ENCODE data around the gene PPP1R26.

The PPP1R26 gene

DNA sequence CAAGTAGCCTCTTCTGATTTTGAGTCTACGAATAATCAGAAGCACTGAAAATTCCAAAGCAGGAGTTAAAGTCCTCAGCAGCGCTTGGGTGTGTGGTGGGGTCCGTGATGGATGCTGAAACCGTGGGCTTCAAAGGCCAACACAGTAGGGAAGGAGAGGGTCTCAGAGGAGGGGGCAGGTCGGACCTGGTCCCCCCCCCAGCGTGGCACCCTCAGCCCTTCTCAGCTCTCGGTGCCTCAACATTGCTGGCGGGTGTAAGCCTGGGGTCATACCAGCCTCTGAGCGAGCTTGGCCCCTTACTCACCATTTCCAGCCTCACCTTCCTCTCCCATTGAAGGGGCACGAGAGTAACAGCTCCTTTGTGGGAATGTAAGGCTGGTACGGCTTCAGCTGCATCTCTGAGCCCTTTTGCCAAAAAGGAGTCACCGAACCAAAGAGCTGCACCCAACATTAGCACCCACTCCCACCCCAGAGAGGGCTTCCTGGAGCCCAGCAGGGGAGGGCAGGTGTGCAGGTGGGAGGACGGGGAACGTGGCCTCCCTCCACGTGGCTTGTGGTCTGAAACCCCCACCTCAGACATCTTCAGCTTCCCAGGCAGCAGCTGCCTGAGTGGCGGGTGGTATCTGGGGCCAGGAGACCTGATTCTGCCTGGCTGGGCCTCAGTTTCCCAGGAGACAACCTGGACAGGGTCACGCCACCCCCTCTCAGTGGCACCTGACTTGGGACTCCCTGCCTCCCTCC, 34.9 kb downstream of the PPP1R26 start:
- H3K4me3 ChIP-seq (replicated peaks; ENCODE audit: low read depth, low read length): no peak overlapping the region
- H3K27me3 ChIP-seq (replicated peaks; ENCODE audit: control insufficient read depth, insufficient read depth, low read length): peaks cover 2% of the 10 kb centered on the region; the same call in 1 of the 2 replicates
- no peaks in the 10 kb centered on the region for H3K36me3 ChIP-seq (ENCODE audit: control insufficient read depth, insufficient read depth, low read length)
- TF ChIP-seq, protein P1, sequence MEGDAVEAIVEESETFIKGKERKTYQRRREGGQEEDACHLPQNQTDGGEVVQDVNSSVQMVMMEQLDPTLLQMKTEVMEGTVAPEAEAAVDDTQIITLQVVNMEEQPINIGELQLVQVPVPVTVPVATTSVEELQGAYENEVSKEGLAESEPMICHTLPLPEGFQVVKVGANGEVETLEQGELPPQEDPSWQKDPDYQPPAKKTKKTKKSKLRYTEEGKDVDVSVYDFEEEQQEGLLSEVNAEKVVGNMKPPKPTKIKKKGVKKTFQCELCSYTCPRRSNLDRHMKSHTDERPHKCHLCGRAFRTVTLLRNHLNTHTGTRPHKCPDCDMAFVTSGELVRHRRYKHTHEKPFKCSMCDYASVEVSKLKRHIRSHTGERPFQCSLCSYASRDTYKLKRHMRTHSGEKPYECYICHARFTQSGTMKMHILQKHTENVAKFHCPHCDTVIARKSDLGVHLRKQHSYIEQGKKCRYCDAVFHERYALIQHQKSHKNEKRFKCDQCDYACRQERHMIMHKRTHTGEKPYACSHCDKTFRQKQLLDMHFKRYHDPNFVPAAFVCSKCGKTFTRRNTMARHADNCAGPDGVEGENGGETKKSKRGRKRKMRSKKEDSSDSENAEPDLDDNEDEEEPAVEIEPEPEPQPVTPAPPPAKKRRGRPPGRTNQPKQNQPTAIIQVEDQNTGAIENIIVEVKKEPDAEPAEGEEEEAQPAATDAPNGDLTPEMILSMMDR (IDR thresholded peaks at IDR 0.05; ENCODE audit: insufficient read depth, low read length, poor library complexity, severe bottlenecking): no peak
- no peak for DNase-seq (ENCODE audit: extremely low read depth, insufficient read length)

DNA sequence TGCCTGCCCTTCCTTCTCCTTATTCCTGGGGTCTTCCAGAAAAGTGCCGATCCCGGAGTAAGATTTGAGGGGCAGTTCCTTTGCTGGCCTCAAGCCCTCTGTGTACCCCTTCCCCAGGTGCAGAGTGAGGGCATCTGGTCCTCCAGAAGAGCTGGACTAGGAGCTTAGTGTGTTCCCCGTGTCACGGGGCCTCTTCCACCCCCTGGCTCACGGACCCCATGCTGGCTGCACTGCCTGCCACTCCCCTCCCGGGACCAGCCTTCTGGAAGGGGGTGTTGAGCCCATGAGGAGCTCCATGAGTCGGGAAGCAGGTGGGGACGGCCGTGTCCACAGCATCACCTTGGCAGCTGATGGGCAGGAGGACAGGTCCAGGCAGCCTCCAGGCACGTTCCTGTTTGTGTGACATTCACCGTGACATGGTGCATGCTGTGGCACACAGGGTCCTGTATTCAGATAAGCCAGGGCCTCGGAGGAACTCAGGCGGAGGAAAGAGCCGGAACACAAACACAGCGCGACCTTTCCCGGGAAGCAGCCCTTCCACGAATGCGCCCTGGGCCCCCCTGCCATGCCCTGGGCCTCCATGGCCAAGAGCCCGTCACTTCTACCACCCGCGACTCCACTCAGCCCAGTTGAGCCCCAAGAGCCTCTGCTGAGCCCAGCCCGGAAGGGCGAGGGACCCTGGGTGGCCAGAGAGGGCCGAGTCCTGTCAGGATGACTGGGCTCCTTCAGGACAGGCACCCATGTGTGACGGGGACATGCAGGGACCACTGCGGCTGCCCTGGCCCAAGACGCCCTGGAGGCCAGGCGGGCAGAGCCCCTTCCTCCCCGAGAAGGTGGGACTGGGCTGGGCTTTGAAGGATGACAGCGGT, 35.7 kb downstream of the PPP1R26 start:
- no peaks in the 10 kb centered on the region for H3K36me3 ChIP-seq (ENCODE audit: control insufficient read depth, insufficient read depth, low read length)
- no peak overlapping the region for H3K4me3 ChIP-seq (replicated peaks; ENCODE audit: low read depth, low read length)
- H3K27me3 ChIP-seq (replicated peaks; ENCODE audit: control insufficient read depth, insufficient read depth, low read length): peaks cover 2% of the 10 kb centered on the region
- no peak for DNase-seq (ENCODE audit: extremely low read depth, insufficient read length)
- TF ChIP-seq, protein P1 (IDR thresholded peaks at IDR 0.05; ENCODE audit: insufficient read depth, low read length, poor library complexity, severe bottlenecking): no peak

DNA sequence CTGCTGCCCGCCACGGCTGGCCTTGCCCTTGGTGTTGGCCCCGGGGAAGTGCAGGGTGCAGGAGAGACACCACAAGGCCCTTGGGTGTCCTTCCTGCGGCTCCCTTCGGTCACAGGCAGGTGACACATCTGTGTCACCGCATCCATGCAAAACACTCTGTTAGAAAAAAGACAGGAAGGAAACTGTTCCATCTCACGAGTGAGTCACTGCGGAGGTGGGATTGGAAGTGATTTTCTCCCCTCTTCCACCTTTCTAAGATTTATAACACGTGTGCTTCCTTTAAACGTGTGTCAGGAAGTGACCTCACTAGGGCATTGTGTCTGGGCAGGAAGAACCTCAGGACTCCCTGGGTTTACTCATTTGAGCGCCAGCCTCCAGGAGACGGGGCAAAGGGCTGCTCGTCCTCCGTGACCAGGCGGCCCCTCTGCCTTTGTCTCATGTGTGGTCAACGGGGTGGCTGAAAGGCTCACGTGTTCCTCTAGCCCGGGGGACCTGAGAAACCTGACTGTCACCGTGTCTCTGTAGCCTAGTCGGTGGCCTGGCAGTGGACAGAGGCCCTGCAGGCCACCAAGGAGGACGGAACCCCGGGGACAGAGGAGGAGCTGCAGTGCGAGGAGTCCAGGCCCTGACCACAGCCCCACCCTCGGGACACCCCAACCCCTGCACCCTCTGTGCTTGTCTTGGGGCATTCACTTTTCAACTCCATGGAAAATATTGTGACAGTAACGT, 36.7 kb downstream of the PPP1R26 start:
- H3K4me3 ChIP-seq (replicated peaks; ENCODE audit: low read depth, low read length): no peak overlapping the region
- no peaks in the 10 kb centered on the region for H3K36me3 ChIP-seq (ENCODE audit: control insufficient read depth, insufficient read depth, low read length)
- peaks cover 2% of the 10 kb centered on the region for H3K27me3 ChIP-seq (replicated peaks; ENCODE audit: control insufficient read depth, insufficient read depth, low read length)
- DNase-seq (ENCODE audit: extremely low read depth, insufficient read length): no peak
- TF ChIP-seq, protein P1 (IDR thresholded peaks at IDR 0.05; ENCODE audit: insufficient read depth, low read length, poor library complexity, severe bottlenecking): no peak

DNA sequence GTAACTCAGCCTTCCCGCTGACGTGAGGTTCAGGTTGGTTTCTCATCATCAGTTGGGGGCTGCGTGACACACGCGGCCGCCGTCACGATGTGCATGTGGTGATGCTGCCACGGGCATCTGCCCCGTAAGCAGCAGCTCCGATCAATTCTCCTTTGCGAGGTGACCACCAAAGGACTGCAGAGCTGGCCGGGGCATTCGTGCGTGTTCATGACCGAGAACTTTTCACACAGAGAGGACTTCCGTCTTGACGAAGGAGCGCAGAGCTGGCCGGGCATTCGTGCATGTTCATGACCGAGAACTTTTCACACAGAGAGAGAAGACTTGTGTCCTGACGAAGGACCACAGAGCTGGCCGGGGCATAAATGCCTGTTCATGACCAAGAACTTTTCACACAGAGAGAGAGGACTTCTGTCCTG, 37.8 kb downstream of the PPP1R26 start:
- Histone ChIP-seq H3K4me3 (replicated peaks; ENCODE audit: low read depth, low read length) (no peak overlapping the region), H3K36me3 (ENCODE audit: control insufficient read depth, insufficient read depth, low read length) (no peaks in the 10 kb centered on the region), H3K27me3 (replicated peaks; ENCODE audit: control insufficient read depth, insufficient read depth, low read length) (peaks cover 2% of the 10 kb centered on the region)
- TF ChIP-seq, protein P1 (IDR thresholded peaks at IDR 0.05; ENCODE audit: insufficient read depth, low read length, poor library complexity, severe bottlenecking): no peak
- no peak for DNase-seq (ENCODE audit: extremely low read depth, insufficient read length)

DNA sequence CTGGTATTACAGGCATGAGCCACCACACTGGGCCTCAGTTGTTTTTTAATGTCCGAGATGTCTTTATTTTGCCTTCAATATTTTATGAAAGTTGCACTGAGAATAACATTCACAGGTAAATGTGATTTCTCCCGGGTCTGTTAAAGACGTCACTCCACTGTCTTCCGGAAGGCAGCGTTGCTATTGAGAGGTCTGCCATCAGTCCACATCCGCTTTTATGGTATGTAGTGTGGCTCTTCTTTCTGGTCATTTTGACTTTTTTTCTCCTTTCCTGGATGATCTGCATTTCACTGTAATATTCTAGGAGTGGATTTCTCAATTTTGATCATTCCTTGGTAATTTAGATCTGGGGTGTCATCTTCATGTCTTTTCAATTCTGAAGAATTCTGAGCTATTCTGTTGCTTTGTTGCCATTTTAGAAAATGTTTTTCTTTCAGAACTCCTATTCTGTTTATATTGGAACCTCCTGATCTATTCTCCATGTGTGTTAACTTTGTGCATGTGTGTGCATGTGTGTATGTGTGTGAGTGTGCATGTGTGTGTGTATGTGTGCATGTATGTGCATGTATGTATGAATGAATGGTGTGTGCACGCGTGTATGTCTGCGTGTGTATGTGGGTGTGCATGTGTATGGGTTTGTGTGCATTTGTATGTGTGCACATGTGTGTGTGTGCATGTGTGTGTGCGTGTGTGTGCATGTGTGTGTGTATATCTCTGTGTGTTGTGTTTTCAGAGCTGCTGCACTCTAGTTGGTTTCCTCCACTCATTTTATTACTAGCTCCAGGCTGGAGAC, 39.8 kb downstream of the PPP1R26 start:
- no peak overlapping the region for H3K4me3 ChIP-seq (replicated peaks; ENCODE audit: low read depth, low read length)
- no peak for DNase-seq (ENCODE audit: extremely low read depth, insufficient read length)
- no peaks in the 10 kb centered on the region for H3K36me3 ChIP-seq (ENCODE audit: control insufficient read depth, insufficient read depth, low read length)
- H3K27me3 ChIP-seq (replicated peaks; ENCODE audit: control insufficient read depth, insufficient read depth, low read length): peaks cover 2% of the 10 kb centered on the region
- TF ChIP-seq, protein P1 (IDR thresholded peaks at IDR 0.05; ENCODE audit: insufficient read depth, low read length, poor library complexity, severe bottlenecking): no peak
